GM12878 (cell line): ENCODE results near the gene MAST4. TPM values are rescaled to one million over a fixed set of nuclear protein-coding genes. Genes with fewer than 3 reads are reported as not detected.

Experiments used
- ATAC-seq: fragments of 200-7000 bp; cut with Tn5 transposase; 3 replicates; pipeline ENCODE4 v1.9.1; 2020; ENCODE audit warnings: mild to moderate bottlenecking, moderate library complexity
- BruUV-seq: library from RNA; stranded (reverse); fragments of 400-500 nt; replicated peaks from 2 replicates; lab custom pipeline; 2021; lab: Mats Ljungman, UMichigan
- CTCF ChIA-PET: fragments of 300-600 bp; sonication (Branson Sonifier 250); formaldehyde crosslinking; extraction: SDS; loops from one replicate; lab custom pipeline; 2021; ENCODE audit warnings: inconsistent platforms; lab: Yijun Ruan, JAX
- POLR2A ChIA-PET: fragments of 350-600 bp; formaldehyde crosslinking; extraction: SDS; loops from one replicate; lab custom pipeline; 2021; ENCODE audit warnings: inconsistent platforms; lab: Charles Lee
- RAD21 ChIA-PET: fragments of 300-600 bp; sonication (Branson Sonifier 250); formaldehyde crosslinking; loops from one replicate; lab custom pipeline; 2023; ENCODE audit warnings: antibody characterized with exemption; ENCODE audit not compliant: unreplicated experiment; lab: Charles Lee
- SMC1A ChIA-PET: fragments of 300-600 bp; sonication (Branson Sonifier 250); formaldehyde crosslinking; loops from one replicate; lab custom pipeline; 2023; ENCODE audit not compliant: unreplicated experiment, uncharacterized antibody; lab: Charles Lee
- DNase-seq: peaks from one replicate; pipeline ENCODE4 v3.0.0-alpha.2; 2011; ENCODE audit warnings: low read depth, low spot score
- FAIRE-seq: peaks from 3 replicates; lab custom pipeline; 2011; peaks lifted over from hg19 to GRCh38; lab: Jason Lieb, UNC
- H2AFZ ChIP-seq: 2 replicates; pipeline ENCODE4 v1.6.0; 2011; ENCODE audit warnings: low read depth, low read length, control low read depth; ENCODE audit not compliant: control insufficient read depth
- H3K27ac ChIP-seq: 2 replicates; pipeline ENCODE4 v1.5.1; 2011; ENCODE audit warnings: control low read depth; ENCODE audit not compliant: control insufficient read depth, insufficient read depth
- H3K27me3 ChIP-seq, 2 experiments: replicated peaks in 1 of 2; 2 replicates each; pipeline versions ENCODE4 v1.6.0 to v1.6.1; 2011; ENCODE audit warnings: low read length in 1 of 2; ENCODE audit not compliant: control insufficient read depth in 2 of 2, insufficient read depth in 2 of 2
- H3K36me3 ChIP-seq, 2 experiments: 2 replicates each; pipeline ENCODE4 v1.5.1; 2011; ENCODE audit warnings: low read length in 1 of 2; ENCODE audit not compliant: control insufficient read depth in 2 of 2, insufficient read depth in 2 of 2
- H3K4me1 ChIP-seq: 2 replicates; pipeline ENCODE4 v1.6.1; 2011; ENCODE audit warnings: mild to moderate bottlenecking, low read length, moderate library complexity, mixed read lengths; ENCODE audit not compliant: control insufficient read depth, insufficient read depth
- H3K4me2 ChIP-seq: 2 replicates; pipeline ENCODE4 v1.6.0; 2011; ENCODE audit warnings: control low read depth; ENCODE audit not compliant: control insufficient read depth, insufficient read depth
- H3K4me3 ChIP-seq: fragments of 200-600 bp; sonication (generic); 2 replicates; pipeline ENCODE4 v1.5.1; 2016
- H3K79me2 ChIP-seq: 2 replicates; pipeline ENCODE4 v1.6.0; 2011; ENCODE audit warnings: low read length; ENCODE audit not compliant: control insufficient read depth, insufficient read depth
- H3K9ac ChIP-seq: 2 replicates; pipeline ENCODE4 v1.8.0; 2011; ENCODE audit warnings: low read length, control low read depth, mixed read lengths; ENCODE audit not compliant: control insufficient read depth, insufficient read depth
- H3K9me3 ChIP-seq: replicated peaks from 3 replicates; pipeline ENCODE4 v1.5.1; 2011; ENCODE audit warnings: mild to moderate bottlenecking, low read length; ENCODE audit not compliant: control insufficient read depth, insufficient read depth
- H4K20me1 ChIP-seq: 2 replicates; pipeline ENCODE4 v1.6.0; 2011; ENCODE audit not compliant: control insufficient read depth, insufficient read depth
- BRCA1 ChIP-seq: IDR thresholded peaks from 2 replicates; pipeline ENCODE4 v1.6.1; 2011; ENCODE audit warnings: low read depth, low read length, improper control_type of control experiment
- GATAD2B ChIP-seq: fragments of 450-650 bp; conservative IDR thresholded peaks from 2 replicates; pipeline ENCODE4 v1.6.1; 2017; ENCODE audit warnings: low read depth, mild to moderate bottlenecking, moderate library complexity
- MLLT1 ChIP-seq: fragments of 450-650 bp; IDR thresholded peaks from 2 replicates; pipeline ENCODE4 v1.6.1; 2016; ENCODE audit warnings: mild to moderate bottlenecking
- POU2F2 ChIP-seq: IDR thresholded peaks from 3 replicates; pipeline ENCODE4 v1.6.1; 2011; ENCODE audit warnings: low read depth, mild to moderate bottlenecking, low read length, borderline replicate concordance
- SKIL ChIP-seq: fragments of 450-650 bp; IDR thresholded peaks from 2 replicates; pipeline ENCODE4 v1.6.1; 2017; ENCODE audit warnings: mild to moderate bottlenecking, low read depth, inconsistent platforms; ENCODE audit not compliant: poor library complexity, severe bottlenecking
- TCF12 ChIP-seq: IDR thresholded peaks from 2 replicates; pipeline ENCODE4 v1.6.1; 2011; ENCODE audit warnings: low read depth, mild to moderate bottlenecking, low read length
- ZNF687 ChIP-seq: fragments of 450-650 bp; IDR thresholded peaks from 2 replicates; pipeline ENCODE4 v1.6.1; 2017; ENCODE audit warnings: mild to moderate bottlenecking, moderate library complexity
- WGBS: methylation state at CpG from one replicate; pipeline ENCODE4 v1.1.6; 2016; ENCODE audit warnings: low lambda C conversion rate; ENCODE audit not compliant: insufficient replicate concordance, insufficient coverage; ENCODE audit errors: missing lambda C conversion rate; 5-methylcytosine and 5-hydroxymethylcytosine counted together
- in situ Hi-C: fragments of 300-500 bp; cut with MboI; formaldehyde crosslinking; loops from 9 replicates; pipeline ENCODE4 v1.14.3; 2018; ENCODE audit warnings: mixed read lengths
- intact Hi-C: fragments of 100-400 bp; cut with micrococcal nuclease; formaldehyde crosslinking; loops from one replicate; pipeline ENCODE4 v1.14.2; 2022; ENCODE audit not compliant: unreplicated experiment
- polyA plus RNA-seq, 11 experiments: library from polyadenylated mRNA; depleted of rRNA in 4 of 11; unstranded in 6 of 11; stranded (reverse) in 5 of 11; fragments of >200 nt; fragmentation: Nextera tagmentation in 4 of 11; fragmentation: Illumina TruSeq in 1 of 11; extraction: Ambion mirVana in 4 of 11; extraction: Trizol in 1 of 11; gene quantifications; 1 replicate in 1 of 11; 2 replicates in 10 of 11; pipeline versions ENCODE4 v1.2.1 to v1.2.3, GENCODE V29; 2011 to 2016; ENCODE audit warnings: inconsistent platforms in 2 of 11, missing spikeins in 2 of 11, low read depth in 1 of 11
- total RNA-seq, 4 experiments: library from RNA; depleted of rRNA in 3 of 4; stranded (reverse); fragments of >200 nt in 3 of 4; fragmentation: Illumina TruSeq in 1 of 4; extraction: Trizol in 1 of 4; gene quantifications; 2 replicates each; pipeline versions ENCODE4 v1.2.1 to v1.2.3, GENCODE V29; 2013 to 2021

The MAST4 gene
- total and polyA plus RNA-seq, 10 of the 15 experiments (the other 5 are each of a cell fraction or from before 2014, with no cell fraction given): 0.02 to 1.6 (median 0.29) TPM; not detected in 1

- ChIA-PET SMC1A (interaction anchor here (1.3 to 1.9 kb wide), 3 partner anchors 9 to 25 kb away, joined by 3 to 6 read pairs (median 4); no protein-coding TSS in a partner anchor), CTCF (interaction anchor here (0.7 to 1.3 kb wide), 4 partner anchors 10 to 95 kb away, joined by 3 read pairs; no protein-coding TSS in a partner anchor), RAD21 (no interaction called here), POLR2A (no interaction called here)
- no peak for TF ChIP-seq TCF12
- no peak for TF ChIP-seq POU2F2
- TF ChIP-seq ZNF687: no peak
- TF ChIP-seq GATAD2B: no peak
- no peak for TF ChIP-seq MLLT1
- no peak for TF ChIP-seq BRCA1
- no peak for TF ChIP-seq SKIL
- H3K4me2 ChIP-seq: no peak overlapping the region
- ATAC-seq: no peak
- intact Hi-C loops: no loop called here
- no peaks in the 10 kb centered on the region for H3K79me2 ChIP-seq
- no peak overlapping the region for H3K9ac ChIP-seq
- H4K20me1 ChIP-seq: no peaks in the 10 kb centered on the region
- no peak for DNase-seq
- in situ Hi-C loops: no loop called here
- WGBS: 28% methylated on average over 4 of the region's 4 CpGs
- no peaks in the 10 kb centered on the region for H3K4me1 ChIP-seq
- no peak overlapping the region for H3K4me3 ChIP-seq
- H3K36me3 ChIP-seq: no peaks in the 10 kb centered on the region
- H3K9me3 ChIP-seq: no peaks in the 10 kb centered on the region
- no peaks in the 10 kb centered on the region for H3K27me3 ChIP-seq
- FAIRE-seq: no peak
- H2AFZ ChIP-seq: no peak overlapping the region
- no peak overlapping the region for H3K27ac ChIP-seq
- no TSS peak for BruUV-seq
Measured at GRCh38 chr5:66889524-66889923, 293.3 kb downstream of the MAST4 start.
